NCI-H128 (cell line): ENCODE measurements around the gene CYTIP.
"Not testable (repeated sequence)": the region's sequence is repeated elsewhere in the genome, so short reads cannot be mapped to it uniquely, and the experiment has no call there.

Experiments
- DNase-seq: peaks from one replicate; lab custom pipeline; 2025; ENCODE audit not compliant: unreplicated experiment; lab: John Stamatoyannopoulos, UW

The CYTIP gene

DNA sequence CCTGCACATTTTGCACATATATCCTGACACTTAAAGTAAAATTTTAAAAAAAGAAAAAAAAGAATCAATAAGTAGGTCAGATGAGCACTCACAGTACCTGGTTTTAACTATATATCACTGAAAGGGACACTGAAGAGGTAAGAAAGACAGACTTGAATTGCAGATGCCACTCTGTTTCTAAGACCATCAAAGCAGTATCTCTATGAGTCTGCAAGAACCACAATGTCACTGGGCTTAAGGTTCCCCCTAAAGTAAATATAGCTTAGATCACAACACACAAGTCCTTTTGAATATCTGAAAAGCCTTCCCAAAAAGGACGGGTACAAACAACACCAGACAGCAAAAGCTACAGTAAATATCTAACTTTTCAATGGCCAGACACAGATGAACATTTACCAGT is 57.6 kb downstream of the CYTIP start:
- DNase-seq: no peak

DNA sequence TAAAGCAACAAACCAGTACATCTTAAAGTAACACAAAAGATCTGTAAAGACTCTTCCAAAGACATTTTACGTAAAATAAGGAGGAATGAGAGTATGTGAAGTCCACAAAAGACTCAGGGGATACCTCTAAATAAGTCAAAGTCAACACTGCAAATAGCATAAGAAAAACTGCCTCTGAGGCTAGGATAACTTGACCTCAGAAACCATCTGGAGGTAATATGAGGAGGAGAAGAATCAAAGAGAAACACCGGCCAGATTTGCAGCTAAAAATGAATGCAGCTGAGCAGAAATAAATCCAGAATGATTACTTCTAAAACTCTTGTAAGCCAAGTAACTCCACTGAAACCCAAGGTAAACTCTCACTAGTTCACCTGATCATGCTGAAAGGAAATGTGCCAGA is 66.0 kb downstream of the CYTIP start:
- DNase-seq: no peak

GRCh38 chr2:157376041-157376440 is 67.8 kb downstream of the CYTIP start:
- DNase-seq: no peak

GRCh38 chr2:157375384-157375783 is 68.5 kb downstream of the CYTIP start:
- DNase-seq: no peak

- not testable (repeated sequence) for DNase-seq
Measured at GRCh38 chr2:157368508-157368907, 75.4 kb downstream of the CYTIP start.

GRCh38 chr2:157367704-157368103 is 76.2 kb downstream of the CYTIP start:
- no peak for DNase-seq
